HFF-Myc (cell line): Measurements from ENCODE around the gene CNN3.

Experiments
- DNase-seq: peaks from one replicate; pipeline ENCODE4 v3.0.0-alpha.2; 2011; ENCODE audit warnings: low read depth; ENCODE audit errors: extremely low read depth
- H3K4me3 ChIP-seq: replicated peaks from 2 replicates; pipeline ENCODE4 v1.5.1; 2011; ENCODE audit warnings: low read depth, mild to moderate bottlenecking, control low read depth, low read length
- CTCF ChIP-seq: IDR thresholded peaks from 2 replicates; pipeline ENCODE4 v1.5.1; 2012; ENCODE audit warnings: mild to moderate bottlenecking, low read depth, low read length, control low read depth; ENCODE audit errors: missing control alignments

Gene CNN3

GRCh38 chr1:94871031-94871430 lies 55.9 kb downstream of the CNN3 start:
- TF ChIP-seq CTCF: no peak
- DNase-seq: no peak
- no peak overlapping the region for H3K4me3 ChIP-seq

GRCh38 chr1:94866164-94866807 lies 60.6 kb downstream of the CNN3 start:
- no peak for TF ChIP-seq CTCF
- DNase-seq: peak; percentile 73
- H3K4me3 ChIP-seq: no peak overlapping the region

GRCh38 chr1:94865360-94865759 lies 61.5 kb downstream of the CNN3 start:
- TF ChIP-seq CTCF: no peak

GRCh38 chr1:94864821-94865220 lies 62.1 kb downstream of the CNN3 start:
- no peak overlapping the region for H3K4me3 ChIP-seq
- no peak for DNase-seq
- TF ChIP-seq CTCF: no peak

More at GRCh38 chr1:94865360-94865759, 61.5 kb downstream of the CNN3 start:
- no peak overlapping the region for H3K4me3 ChIP-seq
- DNase-seq: no peak

GRCh38 chr1:94863919-94864318 lies 63.0 kb downstream of the CNN3 start:
- no peak for TF ChIP-seq CTCF

GRCh38 chr1:94863297-94863911 lies 63.5 kb downstream of the CNN3 start:
- no peak for DNase-seq
- no peak for TF ChIP-seq CTCF
- peak overlapping the region; percentile 2; the same call in 1 of the 2 replicates for H3K4me3 ChIP-seq

More at GRCh38 chr1:94863919-94864318, 63.0 kb downstream of the CNN3 start:
- DNase-seq: peak; percentile 72
- H3K4me3 ChIP-seq: peak overlapping the region; percentile 2
